GM19463 (cell line): ENCODE measurements around the gene DEAF1.
"Not testable (repeated sequence)": the region's sequence is repeated elsewhere in the genome, so short reads cannot be mapped to it uniquely, and the experiment has no call there.

Experiments used
- ATAC-seq: cut with Tn5 transposase; IDR thresholded peaks from one replicate; pipeline ENCODE4 v1.9.1; 2021; ENCODE audit warnings: mild to moderate bottlenecking, moderate library complexity; ENCODE audit not compliant: unreplicated experiment

Gene DEAF1

GRCh38 chr11:686451-687243 lies 8.4 kb downstream of the DEAF1 start:
- ATAC-seq: no peak

DNA sequence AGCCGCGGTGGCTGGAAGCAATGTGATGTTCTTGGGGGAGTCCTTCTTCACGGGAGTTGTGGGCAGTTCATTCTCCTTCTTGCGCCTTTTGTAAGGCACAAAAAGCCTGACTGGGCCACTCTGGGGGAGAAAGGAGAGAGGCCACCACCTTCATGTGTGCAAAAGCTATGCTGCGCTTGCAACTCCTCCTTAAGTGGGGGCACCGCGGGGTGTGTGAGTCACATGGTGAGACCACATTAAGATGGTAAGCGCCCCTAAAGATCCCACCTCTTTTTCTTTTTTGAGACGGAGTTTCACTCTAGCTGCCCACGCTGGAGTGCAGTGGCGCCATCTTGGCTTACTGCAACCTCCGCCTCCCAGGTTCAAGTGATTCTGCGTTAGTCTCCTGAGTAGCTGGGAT lies 14.1 kb downstream of the DEAF1 start:
- ATAC-seq: no peak

DNA sequence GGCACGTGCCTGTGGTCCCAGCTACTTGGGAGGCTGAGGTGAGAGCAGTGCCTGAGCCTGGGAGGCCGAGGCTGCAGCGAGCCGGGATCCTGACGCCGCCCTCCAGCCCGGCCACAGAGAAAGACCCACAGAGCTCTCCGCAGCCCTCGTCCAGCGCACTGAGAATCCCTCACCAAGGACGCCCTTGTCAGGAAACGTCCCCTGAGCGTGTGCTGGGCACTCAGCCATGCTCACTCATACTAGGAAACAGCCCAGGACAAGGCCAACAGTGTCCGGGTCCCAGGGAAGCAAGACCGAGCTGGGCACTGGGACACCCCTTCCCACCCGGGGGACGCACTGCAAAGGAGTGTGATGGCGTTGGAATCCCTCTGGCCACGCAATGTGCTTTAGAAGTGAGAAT lies 14.5 kb downstream of the DEAF1 start:
- no peak for ATAC-seq

- ATAC-seq: no peak
These were observed 15.5 kb downstream of the DEAF1 start for GRCh38 chr11:679271-680207.

DNA sequence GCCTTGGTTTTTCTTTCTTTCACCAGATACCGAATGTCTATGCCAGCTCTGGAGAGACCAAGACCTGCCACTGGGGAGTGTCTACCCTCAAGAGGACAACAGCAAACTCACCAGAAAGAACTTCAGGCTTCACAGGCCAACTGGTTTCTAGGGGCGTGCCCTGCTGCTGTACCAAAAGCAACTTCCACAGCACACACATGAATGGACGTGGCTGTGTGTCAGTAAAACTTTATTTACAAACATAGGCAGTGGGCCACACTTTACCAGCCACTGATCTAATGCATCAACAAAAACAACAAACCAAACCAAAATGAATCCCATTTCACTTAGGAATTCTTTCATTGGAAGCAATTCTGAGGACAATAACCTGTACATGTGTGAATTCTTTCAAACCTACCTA lies 16.7 kb downstream of the DEAF1 start:
- no peak for ATAC-seq

DNA sequence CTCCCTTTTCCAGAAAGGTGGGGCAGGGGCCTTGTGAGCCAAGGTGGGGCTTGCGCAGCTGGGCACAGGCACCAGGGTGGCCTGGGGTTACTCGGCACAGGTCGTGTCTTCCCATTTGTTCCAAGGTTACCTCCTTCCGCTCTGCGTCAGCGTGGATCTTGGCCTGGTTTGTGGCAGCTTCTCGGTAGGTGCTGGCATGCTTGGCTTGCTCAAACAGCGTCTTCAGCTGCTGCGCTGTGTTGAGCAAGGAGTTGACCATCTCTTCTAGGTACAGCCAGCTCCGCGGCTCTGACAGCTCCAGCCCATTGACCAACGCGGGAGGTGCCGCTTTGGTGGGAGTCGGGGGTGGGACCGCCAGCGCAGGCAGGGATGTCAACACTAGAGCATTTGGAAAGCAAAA lies 20.6 kb downstream of the DEAF1 start:
- no peak for ATAC-seq

DNA sequence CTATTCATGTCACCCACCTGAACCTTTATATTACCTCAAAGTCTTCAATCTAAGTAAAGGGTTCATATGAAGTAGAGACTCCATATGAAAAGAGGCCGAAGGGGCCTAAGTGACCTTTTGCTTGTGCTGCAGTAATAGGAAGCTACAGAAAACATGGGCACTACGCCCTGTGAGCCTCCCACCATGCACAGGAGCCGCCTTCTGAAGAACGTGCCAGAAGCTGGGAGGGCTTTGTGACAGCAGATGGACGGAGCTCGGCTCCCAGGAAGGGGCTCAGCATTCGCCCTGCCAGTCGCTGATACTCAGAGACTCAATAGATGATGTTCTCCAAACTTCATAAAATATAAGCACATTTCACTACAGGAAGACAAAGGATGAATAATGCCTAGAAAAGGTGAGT lies 21.2 kb downstream of the DEAF1 start:
- ATAC-seq: no peak

DNA sequence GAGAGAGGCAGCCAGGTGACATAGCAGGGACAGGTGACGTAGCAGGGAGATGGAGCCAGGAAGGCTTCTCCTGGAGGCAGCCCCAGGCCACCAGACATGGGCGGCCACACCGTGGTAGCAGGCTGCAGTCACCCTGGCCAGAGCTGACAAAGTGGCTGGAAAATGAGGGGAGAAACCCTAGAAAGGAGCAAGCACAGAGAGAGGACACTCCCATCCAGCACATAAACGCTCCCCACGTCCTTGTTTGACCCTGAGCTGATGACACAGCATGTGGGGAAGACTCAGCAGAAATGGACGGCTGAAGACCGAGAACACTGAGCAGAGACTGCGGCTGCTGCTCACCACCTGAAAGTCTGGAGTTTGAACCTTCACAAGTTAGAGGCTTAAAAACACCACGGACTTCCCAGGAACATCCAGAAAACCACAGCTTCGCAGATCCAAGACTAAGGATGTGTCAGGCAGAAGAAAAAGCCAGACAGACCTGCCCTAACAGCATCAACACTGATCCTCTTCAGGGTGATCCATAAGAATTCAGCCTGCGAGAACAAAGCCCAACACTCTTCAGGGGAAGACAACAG lies 29.2 kb downstream of the DEAF1 start:
- ATAC-seq: no peak

GRCh38 chr11:665062-665703 lies 29.8 kb downstream of the DEAF1 start:
- no peak for ATAC-seq

DNA sequence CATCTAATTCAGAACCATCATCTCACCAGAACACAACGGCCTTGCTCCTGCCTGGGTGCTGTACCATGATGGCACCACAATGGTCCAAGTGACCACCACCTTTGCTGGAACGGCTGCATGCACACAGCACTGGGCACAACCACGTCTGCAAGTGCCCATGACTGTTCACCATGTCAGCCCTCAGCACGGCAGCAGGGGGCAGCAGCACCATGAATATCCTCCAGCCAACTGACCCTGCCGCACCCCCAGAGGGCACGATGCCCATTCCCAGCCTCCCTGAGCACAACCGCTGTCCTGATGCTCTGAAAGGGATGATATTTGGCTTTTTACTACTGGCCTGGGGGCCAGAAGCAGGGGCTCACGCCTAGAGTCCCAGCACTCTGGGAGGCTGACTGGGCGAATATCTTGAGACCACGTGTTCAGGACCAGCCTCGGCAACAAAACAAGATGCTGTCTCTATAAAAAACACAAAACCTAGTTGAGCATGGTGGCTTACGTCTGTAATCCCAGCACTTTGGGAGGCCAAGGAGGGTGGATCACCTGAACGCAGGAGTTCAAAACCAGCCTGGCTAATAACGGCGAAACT lies 32.2 kb downstream of the DEAF1 start:
- ATAC-seq: no peak

GRCh38 chr11:660681-661444 lies 34.2 kb downstream of the DEAF1 start:
- no peak for ATAC-seq

DNA sequence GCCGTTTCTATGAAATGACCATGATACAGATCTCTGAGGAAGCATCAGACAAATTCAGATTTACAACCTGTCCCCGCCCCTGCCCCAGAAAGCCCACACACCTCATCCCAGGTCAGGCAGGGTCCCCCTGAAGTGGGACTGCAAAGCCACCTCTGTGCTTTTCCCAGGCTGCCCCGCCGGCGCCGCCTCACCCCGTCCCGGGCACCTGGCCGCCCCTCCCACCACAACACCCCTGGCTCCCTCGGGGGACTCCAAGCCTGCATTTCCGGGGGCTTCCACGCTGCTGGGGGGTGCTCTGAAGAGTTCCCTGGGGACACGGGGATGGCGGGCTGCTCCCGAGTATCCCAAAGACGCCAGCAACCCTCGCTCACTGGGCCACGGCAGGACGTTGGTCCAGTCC lies 34.7 kb downstream of the DEAF1 start:
- no peak for ATAC-seq

DNA sequence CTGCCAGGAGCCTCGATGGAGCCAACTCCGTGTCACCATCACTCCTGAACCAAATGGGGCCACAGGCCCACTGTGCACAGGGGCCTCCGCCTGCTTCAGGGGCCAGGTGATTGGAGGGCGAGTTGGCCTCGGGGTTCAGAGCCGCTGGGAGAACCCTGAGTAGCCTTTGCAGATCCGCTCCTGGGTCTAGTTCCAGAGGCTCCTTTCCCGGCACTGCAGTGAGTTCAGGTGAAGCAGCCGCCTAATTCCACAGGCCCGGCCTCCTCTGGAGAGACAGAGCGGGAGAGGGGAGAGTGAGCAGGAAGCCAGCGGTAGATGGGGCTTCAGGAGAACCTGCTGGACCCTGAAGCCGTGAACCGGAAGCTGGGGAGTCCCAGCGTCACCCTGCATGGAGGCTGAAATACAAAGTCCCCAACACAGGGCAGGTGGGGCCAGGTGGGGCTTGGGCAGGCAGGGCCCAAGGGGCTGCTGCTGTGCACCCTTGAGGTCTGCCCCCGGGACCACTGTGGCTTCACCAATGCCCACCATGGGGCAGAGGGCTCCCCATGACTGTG lies 35.4 kb downstream of the DEAF1 start:
- ATAC-seq: no peak

DNA sequence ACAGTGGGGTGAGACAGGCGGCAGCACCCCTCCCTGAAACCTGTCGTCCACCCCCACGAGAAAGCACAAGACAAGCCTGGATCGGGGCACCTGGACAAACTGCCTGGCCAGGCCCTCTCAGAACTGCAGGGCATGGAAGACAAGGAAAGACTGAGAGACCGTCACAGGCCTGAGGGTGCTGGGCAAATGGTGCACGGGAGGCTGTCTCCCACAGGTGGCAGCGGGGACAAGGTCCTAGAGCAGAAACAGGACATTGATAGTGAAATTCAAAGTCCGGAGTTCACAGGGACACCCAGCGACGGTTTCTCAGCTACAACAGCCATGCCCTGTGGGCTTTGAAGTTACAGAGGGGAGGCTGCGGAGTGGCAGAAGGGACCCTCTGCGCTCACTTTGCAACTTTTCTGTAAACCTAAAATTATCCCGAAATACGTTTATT lies 37.3 kb downstream of the DEAF1 start:
- ATAC-seq: no peak

GRCh38 chr11:656866-657265 lies 38.2 kb downstream of the DEAF1 start:
- ATAC-seq: no peak

DNA sequence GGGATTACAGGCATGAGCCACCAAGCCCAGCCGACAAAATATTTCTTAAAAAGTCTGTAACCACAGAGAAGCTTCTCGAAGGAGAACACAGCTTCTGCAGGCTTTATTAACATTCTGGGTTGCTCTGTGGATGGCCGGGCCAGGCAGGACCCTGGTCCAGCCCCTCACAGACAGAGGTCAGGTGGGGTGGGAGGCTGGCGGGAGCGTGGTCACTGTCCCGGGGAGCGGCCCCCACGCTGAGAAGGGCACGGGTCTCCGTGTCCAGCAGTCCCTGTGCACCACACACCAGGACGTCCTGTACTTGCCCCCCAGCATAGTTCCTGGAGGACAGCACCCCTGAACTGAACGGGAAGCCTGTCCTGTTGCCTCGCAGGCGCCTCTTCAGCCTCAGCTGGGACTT lies 38.6 kb downstream of the DEAF1 start:
- ATAC-seq: no peak

GRCh38 chr11:655036-655726 lies 39.8 kb downstream of the DEAF1 start:
- ATAC-seq: no peak

DNA sequence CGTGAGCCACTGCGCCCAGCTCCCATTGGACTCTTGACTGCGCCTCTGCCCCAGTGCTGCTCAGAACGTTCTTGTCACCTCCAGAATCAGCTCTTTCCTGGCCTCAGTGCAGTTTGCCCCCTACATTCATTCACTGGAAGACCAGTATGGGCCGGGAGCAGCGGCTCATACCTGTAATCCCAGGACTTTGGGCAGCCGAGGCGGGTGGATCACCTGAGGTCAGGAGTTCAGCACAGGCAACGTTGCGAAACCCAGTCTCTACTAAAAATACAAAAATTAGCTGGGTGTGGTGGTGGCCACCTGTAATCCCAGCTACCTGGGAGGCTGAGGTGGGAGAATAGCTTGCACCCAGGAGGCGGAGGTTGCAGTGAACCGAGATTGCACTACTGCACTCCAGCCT lies 40.6 kb downstream of the DEAF1 start:
- ATAC-seq: not testable (repeated sequence)

GRCh38 chr11:653837-654236 lies 41.2 kb downstream of the DEAF1 start:
- no peak for ATAC-seq
